HG03159 (cell line): ENCODE measurements around the gene EFCAB6.

ENCODE experiments used
- ATAC-seq: cut with Tn5 transposase; IDR thresholded peaks from one replicate; pipeline ENCODE4 v1.9.1; 2021; ENCODE audit warnings: mild to moderate bottlenecking, moderate library complexity; ENCODE audit not compliant: unreplicated experiment

Gene EFCAB6

DNA sequence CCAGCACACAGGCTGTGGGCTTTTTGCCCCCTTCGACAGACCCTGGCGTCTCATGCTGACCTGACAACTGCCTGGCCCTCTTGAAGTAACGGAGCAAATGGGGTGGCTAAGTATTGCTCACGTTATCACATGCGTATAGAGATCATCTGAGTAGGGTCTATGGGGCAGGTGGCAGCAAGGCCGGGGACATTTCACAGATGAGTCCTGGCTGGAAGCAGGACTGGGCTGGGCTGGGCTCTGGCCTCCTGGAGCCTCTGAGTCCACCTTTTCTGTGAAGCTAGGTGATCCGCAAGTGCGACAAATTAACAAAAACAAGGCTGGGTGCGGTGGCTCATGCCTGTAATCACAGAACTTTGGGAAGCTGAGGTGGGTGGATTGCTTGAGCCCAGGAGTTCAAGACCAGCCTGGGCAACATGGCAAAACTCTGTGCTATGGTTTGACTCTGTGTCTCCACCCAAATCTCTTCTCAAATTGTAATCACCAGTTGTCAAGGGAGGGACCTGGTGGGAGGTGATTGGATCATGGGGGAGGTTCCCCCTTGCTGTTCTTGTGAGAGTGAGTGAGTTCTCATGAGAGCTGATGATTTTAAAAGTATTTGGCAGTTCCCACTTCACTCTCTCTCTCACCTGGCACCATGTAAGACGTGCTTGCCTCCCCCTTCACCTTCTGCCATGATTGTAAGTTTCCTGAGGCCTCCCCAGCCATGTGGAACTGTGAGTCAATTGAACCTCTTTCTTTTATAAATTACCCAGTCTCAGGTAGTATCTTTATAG lies 278.3 kb downstream of the EFCAB6 start:
- ATAC-seq, result no peak

GRCh38 chr22:43533156-43533530 lies 279.0 kb downstream of the EFCAB6 start:
- ATAC-seq, result no peak

DNA sequence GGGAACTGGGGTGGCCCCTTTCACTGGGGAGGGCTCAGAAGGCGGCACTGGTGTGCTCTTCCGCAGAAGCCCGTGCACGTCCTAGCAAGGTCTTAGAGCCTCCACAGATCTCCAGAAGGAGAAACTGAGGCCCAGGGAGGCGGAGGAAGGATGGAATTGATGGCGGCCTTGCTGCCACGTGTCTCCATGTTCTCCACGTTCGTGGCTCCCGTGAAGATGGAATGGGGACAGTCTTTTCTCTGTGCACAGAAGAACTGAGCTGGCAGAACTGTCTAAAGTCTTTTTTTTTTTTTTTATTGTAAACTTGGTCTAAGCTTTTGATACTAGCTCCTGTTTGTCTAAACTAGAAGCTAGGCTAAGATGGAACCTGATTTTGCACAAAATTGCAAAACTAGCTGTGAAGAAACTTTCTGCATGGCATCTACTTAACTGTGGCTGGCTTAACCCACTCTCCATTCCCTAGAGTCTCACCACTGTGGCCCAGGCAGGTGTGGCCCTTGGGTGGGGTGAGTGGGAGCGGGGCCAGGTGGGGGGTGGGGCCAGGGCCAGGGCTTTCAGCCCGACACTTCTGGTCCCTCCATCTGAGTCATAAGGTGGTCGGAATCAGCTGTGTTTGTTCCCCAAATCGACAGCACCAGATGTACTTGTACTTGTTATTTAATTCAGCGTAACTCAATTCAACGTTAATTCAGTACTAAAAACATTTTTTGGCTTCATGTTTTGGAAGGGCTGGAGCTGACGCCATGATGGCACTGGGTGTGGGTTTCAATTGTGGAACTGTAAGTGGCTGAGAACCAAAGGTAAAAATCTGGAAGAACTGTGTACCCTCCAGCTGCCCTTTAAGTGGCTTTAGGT lies 279.6 kb downstream of the EFCAB6 start:
- ATAC-seq, result no peak

- no peak for ATAC-seq
Observed at GRCh38 chr22:43531651-43532050, 280.5 kb downstream of the EFCAB6 start.

DNA sequence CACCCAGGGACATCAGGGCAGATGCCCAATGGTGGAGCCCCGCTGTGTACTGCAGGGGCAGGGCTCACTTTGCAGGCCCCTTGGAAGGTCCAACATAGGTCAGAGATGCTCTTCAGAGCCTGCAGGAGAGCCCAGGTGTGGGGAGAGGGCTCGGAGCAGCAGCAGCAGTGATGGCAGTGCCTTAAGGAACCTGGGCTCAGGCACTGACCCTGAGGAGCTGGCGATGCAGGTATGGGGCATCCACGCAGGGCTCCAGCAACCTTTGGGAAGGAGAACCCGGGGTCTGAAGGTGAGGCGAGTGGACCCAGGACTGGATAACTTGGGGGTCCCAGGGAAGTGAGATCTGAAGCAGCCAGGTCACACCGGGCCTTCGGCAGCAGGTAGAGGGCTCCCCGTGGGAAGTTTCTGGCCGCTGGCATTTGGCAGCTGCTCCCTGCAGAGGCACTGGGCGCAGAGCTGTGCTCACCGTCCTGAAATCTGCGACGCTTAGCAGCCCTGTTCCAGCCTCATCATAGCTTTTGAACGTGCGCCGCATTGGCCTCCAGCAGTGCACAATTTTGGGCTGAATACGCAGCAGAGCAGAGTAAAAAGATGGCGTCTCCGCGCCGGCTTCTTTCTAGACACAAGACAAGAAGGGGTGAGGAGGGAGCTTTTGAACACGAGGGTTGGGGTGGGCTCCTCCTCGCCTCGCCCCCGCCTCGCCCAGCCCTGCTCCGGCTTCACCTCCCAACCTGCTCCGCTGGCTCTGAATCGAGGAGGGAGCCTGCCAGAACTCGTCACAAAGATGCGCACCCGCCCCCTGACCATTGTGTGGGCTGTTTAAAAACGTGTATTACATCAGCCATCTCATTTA lies 281.5 kb downstream of the EFCAB6 start:
- ATAC-seq, result no peak

DNA sequence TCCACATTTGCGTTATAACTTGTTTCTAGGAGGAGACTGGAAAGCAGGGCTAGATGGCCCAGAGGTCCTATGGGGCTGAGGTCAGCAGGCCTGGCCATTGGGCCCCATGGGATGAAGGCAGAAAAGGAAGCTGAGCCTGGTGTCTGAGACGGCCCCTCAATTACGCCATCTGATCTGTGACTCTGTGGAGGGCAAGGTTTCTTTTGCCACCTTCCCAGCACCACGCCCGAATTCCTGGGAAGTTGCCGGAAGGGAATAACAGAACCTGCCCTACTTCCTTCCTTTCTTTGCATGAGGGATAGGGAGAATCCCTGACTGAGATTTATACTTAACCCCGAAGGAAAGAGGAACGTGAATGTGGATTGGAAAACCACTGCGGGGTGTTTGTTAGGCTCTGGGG lies 282.2 kb downstream of the EFCAB6 start:
- no peak for ATAC-seq

DNA sequence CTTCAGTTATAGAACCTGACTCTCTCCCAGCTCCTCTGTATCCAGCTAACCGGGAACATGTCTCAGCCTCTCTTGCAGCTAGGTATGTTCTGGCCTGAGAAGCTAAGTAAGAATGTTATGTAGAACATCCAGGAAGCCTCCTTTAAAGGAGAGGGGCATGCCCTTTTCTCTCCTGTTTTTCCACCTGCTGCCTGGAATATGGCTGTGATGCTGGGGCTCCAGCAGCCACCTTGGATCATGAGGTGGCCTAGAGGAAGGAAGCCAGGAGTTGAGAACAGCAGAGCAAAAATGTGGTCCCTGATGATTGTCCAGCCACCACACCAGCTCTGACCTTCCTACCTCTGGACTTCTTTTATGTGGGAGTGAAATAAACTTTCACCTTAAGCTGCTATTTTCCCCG lies 282.6 kb downstream of the EFCAB6 start:
- ATAC-seq, result no peak

DNA sequence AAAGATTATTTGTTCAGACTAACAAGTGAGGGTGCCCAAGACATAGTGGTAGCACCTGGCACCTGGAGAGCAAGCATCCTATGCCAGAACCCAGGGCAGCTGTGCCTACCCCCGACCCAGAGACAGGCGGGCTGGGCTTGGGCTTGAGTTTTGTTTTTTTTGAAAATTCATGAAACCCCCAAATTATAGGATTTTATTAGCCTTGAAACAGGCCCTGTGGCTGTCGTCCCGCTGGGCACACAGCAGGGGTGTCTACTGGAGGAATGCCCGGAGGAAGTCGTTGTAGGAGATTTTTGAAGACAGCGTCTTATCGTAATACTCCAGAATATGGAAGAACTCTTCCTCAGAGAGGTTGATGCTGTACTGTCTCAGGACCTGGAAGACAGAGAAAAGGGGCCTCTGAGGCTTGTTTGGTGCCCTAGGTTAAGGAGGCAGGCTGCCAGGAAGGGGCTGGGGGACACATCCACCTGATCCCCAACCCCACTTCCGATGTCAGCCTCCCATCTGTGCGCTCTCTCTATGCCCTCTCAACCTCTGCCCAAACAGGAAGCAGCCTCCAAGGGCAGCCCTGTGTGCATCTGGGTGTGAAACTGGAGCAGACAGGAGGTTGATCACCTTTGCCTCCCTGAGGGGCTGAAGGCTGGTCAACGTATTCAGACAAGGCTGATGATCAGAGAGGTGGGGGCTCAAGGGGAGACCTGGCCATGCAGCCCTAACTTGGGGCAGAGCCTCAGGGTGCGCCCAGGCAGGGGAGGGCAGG lies 283.3 kb downstream of the EFCAB6 start:
- no peak for ATAC-seq

DNA sequence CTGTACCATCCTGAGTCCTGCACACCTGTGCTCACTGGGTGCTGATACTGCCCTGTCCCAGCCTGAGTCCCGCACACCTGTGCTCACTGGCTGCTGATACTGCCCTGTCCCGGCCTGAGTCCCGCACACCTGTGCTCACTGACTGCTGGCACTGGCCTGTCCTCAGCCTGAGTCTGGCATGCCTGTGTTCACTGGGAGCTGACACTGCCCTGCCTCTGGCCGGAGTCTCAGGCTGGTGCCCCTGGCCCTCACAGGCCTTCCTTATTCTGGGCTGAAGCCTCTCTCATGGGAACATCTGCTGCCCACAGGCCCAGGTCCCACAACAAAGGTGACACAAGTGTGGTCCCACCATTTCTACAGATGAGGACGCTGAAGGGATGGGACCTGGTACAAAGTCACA lies 285.2 kb downstream of the EFCAB6 start:
- ATAC-seq, result no peak

- no peak for ATAC-seq
Observed at GRCh38 chr22:43526117-43526655, 285.9 kb downstream of the EFCAB6 start.

DNA sequence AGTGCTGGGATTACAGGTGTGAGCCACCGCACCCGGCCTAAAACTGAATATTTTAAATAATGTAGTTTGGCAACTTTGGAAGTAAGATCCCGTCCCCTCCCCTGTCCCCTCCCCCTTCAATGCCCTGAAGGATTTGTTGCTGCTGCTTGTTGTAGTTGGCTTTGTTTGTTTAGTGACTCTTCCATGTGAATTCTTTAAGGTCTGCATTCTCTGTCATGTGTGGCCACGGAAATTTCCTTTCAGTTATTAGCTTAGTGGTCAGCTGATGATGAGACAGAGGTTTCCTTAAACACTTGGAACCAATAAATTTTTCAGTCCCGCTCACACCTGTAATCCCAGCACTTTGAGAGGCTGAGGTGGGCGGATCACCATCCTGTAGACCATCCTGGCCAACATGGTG lies 290.4 kb downstream of the EFCAB6 start:
- no peak for ATAC-seq

DNA sequence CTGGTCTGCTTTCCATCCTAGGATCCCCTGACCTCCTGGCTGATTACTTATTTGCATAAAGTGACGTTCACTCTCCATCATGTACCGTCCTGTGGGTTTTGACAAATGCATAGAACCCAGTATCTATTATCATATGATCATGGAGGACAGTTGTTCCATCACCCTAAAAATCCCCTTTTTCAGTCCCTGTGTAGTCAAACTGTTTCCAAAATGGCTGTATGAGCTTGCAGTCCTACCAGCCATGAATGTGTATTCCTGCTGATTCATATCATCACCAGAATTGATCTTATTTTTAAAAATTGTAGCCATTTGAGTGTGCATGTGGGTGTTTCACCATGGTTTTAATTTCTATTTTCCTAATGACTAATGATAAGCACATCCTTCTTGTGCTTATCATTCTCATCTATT lies 291.5 kb downstream of the EFCAB6 start:
- ATAC-seq, result no peak

- no peak for ATAC-seq
Observed at GRCh38 chr22:43516996-43517635, 295.0 kb downstream of the EFCAB6 start.

GRCh38 chr22:43516386-43516785 lies 295.7 kb downstream of the EFCAB6 start:
- no peak for ATAC-seq

GRCh38 chr22:43515902-43516301 lies 296.2 kb downstream of the EFCAB6 start:
- no peak for ATAC-seq

DNA sequence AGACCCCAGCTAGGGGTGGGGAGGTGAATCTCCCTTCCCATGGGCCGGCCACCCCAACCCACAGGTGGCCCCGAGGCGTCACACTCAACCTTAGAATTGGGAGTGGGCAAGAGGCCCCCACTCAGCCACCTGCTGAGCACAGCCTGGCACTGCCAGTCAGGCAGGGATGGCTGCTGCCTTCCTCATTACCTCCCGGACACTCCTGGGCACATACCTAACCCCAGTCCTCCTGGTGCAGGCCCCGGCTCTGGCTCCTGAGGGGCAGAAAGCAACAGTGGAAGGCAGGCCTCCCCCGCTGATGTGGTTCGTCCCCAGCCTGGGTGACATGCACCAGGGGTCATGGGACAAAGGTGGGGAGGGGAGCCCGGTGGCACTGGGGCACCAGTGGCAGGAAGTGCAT lies 296.7 kb downstream of the EFCAB6 start:
- no peak for ATAC-seq

DNA sequence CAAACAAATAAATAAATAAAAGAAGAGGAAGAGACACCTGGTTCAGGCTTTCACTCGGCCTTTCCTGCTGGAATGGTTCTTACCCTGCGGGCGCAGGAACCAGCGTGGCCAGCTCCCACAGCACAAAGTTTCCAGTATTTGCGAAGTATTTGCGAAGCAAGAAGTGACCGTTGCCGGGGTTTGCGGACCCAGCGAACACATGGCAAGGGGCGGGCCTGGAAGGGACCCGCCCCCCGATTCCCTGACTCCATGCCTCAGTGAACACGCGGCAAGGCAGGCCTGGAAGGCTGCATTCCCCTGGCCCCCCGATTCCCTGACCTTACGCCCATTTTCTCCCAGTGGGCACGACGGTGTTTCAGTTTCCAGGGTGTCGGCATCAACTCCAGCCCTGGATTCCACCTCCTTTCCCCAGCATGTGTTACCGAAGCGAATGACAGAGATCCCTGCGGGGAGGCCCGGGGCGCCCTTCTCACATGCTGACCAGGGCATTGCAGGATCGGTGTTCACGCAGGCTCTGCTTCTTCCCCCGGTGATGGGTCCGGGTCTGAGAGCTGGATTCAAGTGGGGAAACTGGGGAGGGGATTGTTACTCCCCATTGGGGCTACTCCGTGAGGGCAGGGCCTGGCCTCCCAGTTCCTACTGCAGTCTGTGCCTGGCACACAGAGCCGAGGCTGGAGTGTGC lies 297.5 kb downstream of the EFCAB6 start:
- no peak for ATAC-seq

- no peak for ATAC-seq
Observed at GRCh38 chr22:43512279-43512678, 299.8 kb downstream of the EFCAB6 start.

GRCh38 chr22:43511276-43511910 lies 300.7 kb downstream of the EFCAB6 start:
- no peak for ATAC-seq
